ENCODE measurements around the gene DENND5A.

The DENND5A gene

DNA sequence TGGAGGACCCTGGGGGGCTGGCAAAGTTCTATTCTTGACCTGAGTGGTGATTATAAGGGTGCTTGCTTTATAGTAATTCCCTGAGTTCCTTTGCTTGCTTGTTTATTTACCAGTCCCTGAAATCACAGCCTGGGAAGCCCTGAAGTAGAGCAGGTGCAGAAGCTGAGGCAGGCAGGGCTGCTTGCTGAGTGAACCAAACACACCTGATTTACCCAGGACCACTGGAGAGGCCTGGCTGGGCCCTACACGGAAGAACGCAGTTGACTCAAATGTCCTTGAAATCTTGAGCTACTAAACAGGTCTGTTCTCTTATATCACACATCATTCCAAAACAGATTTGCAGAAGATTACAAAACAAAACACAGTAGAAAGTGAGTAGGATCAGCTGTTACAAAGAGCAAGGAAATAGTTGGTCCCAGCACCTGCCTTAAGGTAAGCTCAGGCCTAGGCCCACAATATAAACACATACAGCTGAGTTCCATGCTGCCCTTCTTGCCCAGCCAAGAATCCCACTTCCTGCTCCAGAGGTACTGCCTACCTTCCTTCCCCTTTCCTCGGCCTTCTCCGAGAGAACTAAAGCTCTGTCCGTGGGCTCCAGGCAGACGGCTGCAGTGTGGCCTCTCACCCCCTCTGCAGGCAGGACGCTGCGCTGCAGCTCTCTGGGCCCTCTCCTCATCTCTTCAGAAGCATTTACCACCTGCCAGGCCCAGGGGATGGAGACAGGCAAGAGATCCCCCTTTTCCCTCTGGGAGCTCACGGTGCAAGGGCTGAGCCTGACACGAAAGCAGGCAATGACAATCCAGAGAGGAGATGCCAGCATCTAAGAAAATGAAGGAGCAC, 127.6 kb downstream of the DENND5A start:
- H3K4me1 Mint-ChIP-seq, result peaks cover 10% of the 10 kb centered on the region
- no peak overlapping the region for H3K4me3 Mint-ChIP-seq

GRCh38 chr11:9136741-9137140, 128.4 kb downstream of the DENND5A start:
- H3K27me3 Mint-ChIP-seq (ENCODE audit: low read depth, poor library complexity), result peaks cover 4% of the 10 kb centered on the region
- TF ChIP-seq, protein P1, sequence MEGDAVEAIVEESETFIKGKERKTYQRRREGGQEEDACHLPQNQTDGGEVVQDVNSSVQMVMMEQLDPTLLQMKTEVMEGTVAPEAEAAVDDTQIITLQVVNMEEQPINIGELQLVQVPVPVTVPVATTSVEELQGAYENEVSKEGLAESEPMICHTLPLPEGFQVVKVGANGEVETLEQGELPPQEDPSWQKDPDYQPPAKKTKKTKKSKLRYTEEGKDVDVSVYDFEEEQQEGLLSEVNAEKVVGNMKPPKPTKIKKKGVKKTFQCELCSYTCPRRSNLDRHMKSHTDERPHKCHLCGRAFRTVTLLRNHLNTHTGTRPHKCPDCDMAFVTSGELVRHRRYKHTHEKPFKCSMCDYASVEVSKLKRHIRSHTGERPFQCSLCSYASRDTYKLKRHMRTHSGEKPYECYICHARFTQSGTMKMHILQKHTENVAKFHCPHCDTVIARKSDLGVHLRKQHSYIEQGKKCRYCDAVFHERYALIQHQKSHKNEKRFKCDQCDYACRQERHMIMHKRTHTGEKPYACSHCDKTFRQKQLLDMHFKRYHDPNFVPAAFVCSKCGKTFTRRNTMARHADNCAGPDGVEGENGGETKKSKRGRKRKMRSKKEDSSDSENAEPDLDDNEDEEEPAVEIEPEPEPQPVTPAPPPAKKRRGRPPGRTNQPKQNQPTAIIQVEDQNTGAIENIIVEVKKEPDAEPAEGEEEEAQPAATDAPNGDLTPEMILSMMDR (IDR thresholded peaks at IDR 0.05), result no peak
- no peaks in the 10 kb centered on the region for H3K9me3 Mint-ChIP-seq
- H3K4me1 Mint-ChIP-seq, result peaks cover 10% of the 10 kb centered on the region
- H3K27ac Mint-ChIP-seq, result no peak overlapping the region
- H3K4me3 Mint-ChIP-seq, result no peak overlapping the region
- peaks cover 48% of the 10 kb centered on the region for H3K36me3 Mint-ChIP-seq (ENCODE audit: low read depth)
- DNase-seq, result no peak

More for the DNA sequence above, 127.6 kb downstream of the DENND5A start:
- Mint-ChIP-seq H3K36me3 (ENCODE audit: low read depth) (peaks cover 51% of the 10 kb centered on the region), H3K27ac (peak overlapping the region; percentile 4), H3K9me3 (no peaks in the 10 kb centered on the region), H3K27me3 (ENCODE audit: low read depth, poor library complexity) (peaks cover 4% of the 10 kb centered on the region)
- TF ChIP-seq, protein P1 (IDR thresholded peaks at IDR 0.05), result peak; percentile 87
- peak; percentile 82 for DNase-seq

GRCh38 chr11:9133956-9134355, 131.2 kb downstream of the DENND5A start:
- Mint-ChIP-seq H3K27me3 (ENCODE audit: low read depth, poor library complexity) (peaks cover 4% of the 10 kb centered on the region), H3K9me3 (no peaks in the 10 kb centered on the region), H3K4me3 (no peak overlapping the region), H3K4me1 (peaks cover 6% of the 10 kb centered on the region), H3K27ac (peak overlapping the region; percentile 27), H3K36me3 (ENCODE audit: low read depth) (peaks cover 33% of the 10 kb centered on the region)
- TF ChIP-seq, protein P1 (IDR thresholded peaks at IDR 0.05), result no peak
- no peak for DNase-seq

- no peaks in the 10 kb centered on the region for H3K4me1 Mint-ChIP-seq
These were observed 132.8 kb downstream of the DENND5A start for GRCh38 chr11:9132203-9132878.

DNA sequence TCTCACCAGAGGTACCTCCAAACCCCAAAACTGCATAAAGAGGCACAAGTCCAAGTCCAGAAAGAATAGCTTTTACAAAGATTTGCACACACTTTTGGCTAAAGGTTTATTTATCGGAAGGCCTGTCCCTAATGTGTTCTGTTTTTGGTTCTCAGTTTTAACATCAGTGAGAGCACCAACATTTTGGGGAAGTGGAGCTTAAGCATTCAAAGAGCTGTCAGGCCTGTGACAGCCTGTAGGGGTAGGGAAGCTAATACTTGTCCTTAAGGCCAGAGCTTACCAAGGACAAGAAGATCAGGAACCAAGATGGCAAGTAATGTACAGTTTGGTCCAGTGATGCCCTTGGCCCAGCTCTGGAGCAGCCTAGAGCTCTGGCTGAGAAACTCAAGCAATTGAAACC, 134.9 kb downstream of the DENND5A start:
- Mint-ChIP-seq H3K27me3 (ENCODE audit: low read depth, poor library complexity) (no peaks in the 10 kb centered on the region), H3K27ac (no peak overlapping the region), H3K9me3 (peaks cover 4% of the 10 kb centered on the region), H3K36me3 (ENCODE audit: low read depth) (peaks cover 42% of the 10 kb centered on the region), H3K4me3 (no peak overlapping the region), H3K4me1 (no peaks in the 10 kb centered on the region)
- DNase-seq, result no peak
- TF ChIP-seq, protein P1 (IDR thresholded peaks at IDR 0.05), result no peak

More at GRCh38 chr11:9132203-9132878, 132.8 kb downstream of the DENND5A start:
- Mint-ChIP-seq H3K27me3 (ENCODE audit: low read depth, poor library complexity) (peaks cover 4% of the 10 kb centered on the region), H3K36me3 (ENCODE audit: low read depth) (peaks cover 44% of the 10 kb centered on the region), H3K4me3 (no peak overlapping the region), H3K9me3 (peaks cover 4% of the 10 kb centered on the region), H3K27ac (peak overlapping the region; percentile 40)
- no peak for DNase-seq
- TF ChIP-seq, protein P1 (IDR thresholded peaks at IDR 0.05), result no peak
